Mucosa of rectum (tissue), 2 donors: ENCODE data around the gene TMEM225B.
A peak's percentile ranks its signal among the peaks of the same experiment; 100 is the strongest.
"Not testable (repeated sequence)": the region's sequence is repeated elsewhere in the genome, so short reads cannot be mapped to it uniquely, and the experiment has no call there.

Experiments used
- H3K27ac ChIP-seq, 2 donors: one replicate each; pipeline ENCODE4 v1.7.0; 2013; ENCODE audit warnings: inconsistent platforms in 2 of 2, low read depth in 2 of 2, low read length in 2 of 2
- H3K27me3 ChIP-seq, 2 donors: one replicate each; pipeline ENCODE4 v1.7.0; 2013; ENCODE audit warnings: low read length in 2 of 2; ENCODE audit not compliant: control insufficient read depth in 2 of 2, insufficient read depth in 2 of 2
- H3K36me3 ChIP-seq, 2 donors: one replicate each; pipeline ENCODE4 v1.7.0; 2013; ENCODE audit warnings: low read length in 2 of 2; ENCODE audit not compliant: control insufficient read depth in 2 of 2, insufficient read depth in 2 of 2
- H3K4me1 ChIP-seq, 2 donors: one replicate each; pipeline ENCODE4 v1.7.0; 2013; ENCODE audit warnings: low read length in 2 of 2, mild to moderate bottlenecking in 1 of 2; ENCODE audit not compliant: control insufficient read depth in 2 of 2, insufficient read depth in 2 of 2
- H3K4me3 ChIP-seq, 2 donors: one replicate each; pipeline ENCODE4 v1.7.0; 2013; ENCODE audit warnings: low read length in 2 of 2
- H3K9ac ChIP-seq, 2 donors: one replicate each; pipeline ENCODE4 v1.7.0; 2013; ENCODE audit warnings: low read length in 2 of 2, low read depth in 1 of 2, mild to moderate bottlenecking in 1 of 2
- H3K9me3 ChIP-seq, 2 donors: one replicate each; pipeline ENCODE4 v1.7.0; 2013; ENCODE audit warnings: low read length in 2 of 2; ENCODE audit not compliant: control insufficient read depth in 2 of 2
- donor health status: healthy.
- donor health status: Normal muscosa, but diverticular disease.

Gene TMEM225B, protein sequence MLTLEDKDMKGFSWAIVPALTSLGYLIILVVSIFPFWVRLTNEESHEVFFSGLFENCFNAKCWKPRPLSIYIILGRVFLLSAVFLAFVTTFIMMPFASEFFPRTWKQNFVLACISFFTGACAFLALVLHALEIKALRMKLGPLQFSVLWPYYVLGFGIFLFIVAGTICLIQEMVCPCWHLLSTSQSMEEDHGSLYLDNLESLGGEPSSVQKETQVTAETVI

DNA sequence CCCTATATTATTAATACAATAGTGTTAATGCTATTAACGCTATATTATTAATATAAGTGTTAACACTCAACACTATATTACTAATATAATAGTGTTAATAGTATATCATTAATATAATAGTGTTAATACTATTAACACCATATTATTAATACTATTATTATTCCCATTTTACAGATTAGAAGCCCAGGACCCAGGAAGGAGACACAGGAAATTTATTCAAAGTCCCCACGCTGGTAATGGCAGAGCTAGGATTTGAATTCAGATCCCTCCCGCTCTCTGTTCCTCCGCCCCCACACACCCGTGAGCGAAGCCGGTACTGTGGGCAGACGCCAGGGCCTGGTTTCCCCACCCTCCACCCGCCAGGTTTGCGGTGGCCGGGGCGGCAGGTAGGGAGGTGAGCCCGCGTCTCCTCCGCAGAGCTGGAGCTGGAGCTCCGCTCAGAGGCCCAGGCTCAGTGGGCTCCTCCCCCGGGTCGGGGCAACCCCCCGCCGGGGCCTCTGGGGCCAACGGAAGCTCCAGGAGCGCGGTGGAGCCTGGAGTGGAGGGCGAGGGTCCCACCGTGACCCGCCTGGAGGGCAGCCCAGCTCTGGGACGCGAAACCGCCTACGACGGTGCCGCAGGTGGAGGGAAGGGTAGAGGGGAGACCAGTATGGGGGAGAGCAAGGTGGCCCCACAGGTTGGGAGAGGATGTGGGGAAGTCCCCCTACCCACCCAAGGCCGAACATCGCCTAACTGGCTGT lies at the start of gene TMEM225B:
Gene TMEM225B (plus strand): TSS at position 506 of the 740 bp plus-strand sequence. CDS start 6,122 bp downstream, outside the sequence.
- Histone ChIP-seq H3K9ac (no peak within 1 kb of the TSS), H3K36me3 (no peaks in the 10 kb centered on the region), H3K4me3 (no peak within 1 kb of the TSS), H3K9me3 (no peaks in the 10 kb centered on the region), H3K4me1 (no peaks in the 10 kb centered on the region), H3K27ac (no peak within 1 kb of the TSS), H3K27me3 (no peaks in the 10 kb centered on the region)

DNA sequence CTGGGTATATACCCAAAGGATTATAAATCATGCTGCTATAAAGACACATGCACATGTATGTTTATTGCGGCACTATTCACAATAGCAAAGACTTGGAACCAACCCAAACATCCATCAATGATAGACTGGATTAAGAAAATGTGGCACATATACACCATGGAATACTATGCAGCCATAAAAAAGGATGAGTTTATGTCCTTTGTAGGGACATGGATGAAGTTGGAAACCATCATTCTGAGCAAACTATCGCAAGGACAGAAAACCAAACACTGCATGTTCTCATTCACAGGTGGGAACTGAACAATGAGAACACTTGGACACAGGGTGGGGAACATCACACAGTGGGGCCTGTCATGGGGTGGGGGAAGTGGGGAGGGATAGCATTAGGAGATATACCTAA lies 48.5 kb upstream of the TMEM225B start:
- H3K9me3 ChIP-seq, H3K4me3 ChIP-seq, H3K9ac ChIP-seq, H3K27ac ChIP-seq, H3K4me1 ChIP-seq, H3K27me3 ChIP-seq: not testable (repeated sequence)
- peaks cover 13 to 20% of the 10 kb centered on the region in 2 donors for H3K36me3 ChIP-seq

DNA sequence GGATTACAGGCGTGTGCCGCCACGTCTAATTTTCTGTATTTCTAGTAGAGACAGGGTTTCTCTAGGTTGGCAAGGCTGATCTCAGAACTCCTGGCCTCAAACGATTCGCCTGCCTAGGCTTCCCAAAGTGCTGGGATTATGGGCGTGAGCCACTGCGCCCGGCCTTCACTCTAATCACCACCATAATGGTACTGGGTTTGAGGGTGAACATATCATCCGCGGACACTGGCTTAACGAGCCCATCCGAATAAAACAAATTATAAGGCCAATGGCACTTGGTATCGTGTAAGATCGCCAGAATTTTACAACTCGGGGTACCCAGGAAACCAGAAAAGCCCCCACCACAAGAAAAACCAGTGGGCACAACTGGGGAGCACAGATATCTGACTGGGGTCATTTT lies 46.7 kb upstream of the TMEM225B start:
- H3K4me3 ChIP-seq, result peak overlapping the region; percentile 91 to 97
- H3K27me3 ChIP-seq, result no peaks in the 10 kb centered on the region
- peak overlapping the region; percentile 92 to 99 for H3K9ac ChIP-seq
- no peaks in the 10 kb centered on the region for H3K9me3 ChIP-seq
- H3K36me3 ChIP-seq, result peaks cover 13 to 24% of the 10 kb centered on the region in 2 donors
- H3K4me1 ChIP-seq, result peaks cover 0 to 5% of the 10 kb centered on the region in 2 donors
- H3K27ac ChIP-seq, result peak overlapping the region; percentile 50 to 84

DNA sequence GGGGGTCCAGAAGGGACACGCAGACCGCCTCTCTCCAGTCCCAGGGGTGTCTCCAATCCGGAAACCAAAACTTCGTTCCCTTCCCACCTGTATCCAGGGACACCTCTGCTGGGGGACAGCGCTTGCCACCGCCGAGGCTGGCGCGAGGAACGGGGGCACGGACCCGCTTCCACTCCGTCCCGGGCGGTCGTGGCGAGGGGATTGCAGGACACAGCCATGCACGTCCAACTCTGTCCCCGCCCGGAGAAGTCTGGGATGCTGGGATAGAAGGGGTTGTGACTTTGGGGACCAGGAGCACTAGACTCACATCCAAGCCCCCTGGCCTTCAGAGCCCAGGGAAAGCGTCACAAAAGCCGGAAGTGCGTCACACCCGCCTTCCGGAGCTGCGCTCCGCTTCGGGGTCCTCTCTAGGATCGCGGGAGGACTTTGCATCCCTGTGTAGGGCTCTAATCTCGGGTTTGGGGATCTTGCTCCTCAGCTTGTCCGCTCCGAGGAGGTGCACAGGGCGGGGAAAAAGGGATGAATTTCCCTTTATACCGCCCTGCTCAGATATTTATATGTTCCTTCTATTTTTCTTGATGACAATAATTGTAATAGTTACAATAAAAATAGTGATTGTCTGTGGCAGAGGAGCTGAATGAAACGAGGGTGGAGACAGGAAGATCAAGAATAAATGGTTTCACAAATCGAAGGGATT lies 46.2 kb upstream of the TMEM225B start, which contains the start of gene FAM200A:
Gene FAM200A (minus strand): TSS at position 348 of the 697 bp plus-strand sequence. CDS start 3,707 bp downstream, outside the sequence.
- Histone ChIP-seq H3K9ac (peak within 1 kb of the TSS; percentile 92 to 99), H3K4me1 (peaks cover 0 to 5% of the 10 kb centered on the region in 2 donors), H3K27ac (peak within 1 kb of the TSS; percentile 50 to 84), H3K4me3 (peak within 1 kb of the TSS; percentile 91 to 97), H3K9me3 (no peaks in the 10 kb centered on the region), H3K36me3 (peaks cover 13 to 24% of the 10 kb centered on the region in 2 donors), H3K27me3 (no peaks in the 10 kb centered on the region)

DNA sequence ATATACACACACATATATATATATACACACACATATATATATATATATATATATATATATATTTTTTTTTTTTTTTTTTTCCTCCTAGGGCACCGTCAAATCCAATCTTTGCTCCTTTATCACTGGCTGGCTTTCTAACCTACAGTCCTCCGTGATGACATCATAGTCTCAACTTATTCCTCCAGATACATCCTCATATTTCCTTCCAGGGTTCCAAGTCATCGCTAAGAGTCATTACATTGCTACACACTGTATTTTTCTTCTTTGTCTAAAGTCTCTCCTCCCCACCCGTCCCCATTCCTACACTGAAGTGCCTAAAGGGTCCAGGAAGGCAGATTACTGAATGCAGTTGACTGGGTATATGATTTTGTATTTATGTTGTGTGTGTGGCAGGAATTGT lies 45.0 kb upstream of the TMEM225B start:
- Histone ChIP-seq H3K9ac (no peak overlapping the region), H3K4me3 (no peak overlapping the region), H3K27me3 (no peaks in the 10 kb centered on the region), H3K27ac (no peak overlapping the region), H3K36me3 (peaks cover 4 to 14% of the 10 kb centered on the region in 2 donors), H3K4me1 (peaks cover 5 to 13% of the 10 kb centered on the region in 2 donors), H3K9me3 (no peaks in the 10 kb centered on the region)

DNA sequence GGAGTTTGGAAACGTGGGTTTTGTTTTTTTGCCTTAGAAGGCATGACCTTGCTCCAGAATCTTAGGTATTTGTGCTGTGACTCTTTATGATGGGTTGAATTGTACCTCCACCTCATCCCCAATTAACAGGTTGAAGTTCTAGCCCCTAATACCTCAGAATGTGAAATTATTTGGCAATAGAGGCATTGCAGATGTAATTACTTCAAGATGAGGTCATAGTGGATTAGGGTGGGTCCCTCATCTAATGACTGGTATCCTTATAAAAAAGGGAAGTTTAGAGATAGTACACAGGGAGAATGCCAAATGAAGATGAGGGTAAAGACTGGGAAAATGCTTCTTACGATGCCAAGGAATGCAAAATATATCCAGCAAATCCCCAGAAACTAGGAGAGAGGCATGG lies 43.1 kb upstream of the TMEM225B start:
- Histone ChIP-seq H3K9me3 (no peaks in the 10 kb centered on the region), H3K4me3 (no peak overlapping the region), H3K9ac (no peak overlapping the region), H3K36me3 (peaks cover 0 to 11% of the 10 kb centered on the region in 2 donors), H3K27ac (no peak overlapping the region), H3K4me1 (peaks cover 5 to 21% of the 10 kb centered on the region in 2 donors), H3K27me3 (no peaks in the 10 kb centered on the region)

DNA sequence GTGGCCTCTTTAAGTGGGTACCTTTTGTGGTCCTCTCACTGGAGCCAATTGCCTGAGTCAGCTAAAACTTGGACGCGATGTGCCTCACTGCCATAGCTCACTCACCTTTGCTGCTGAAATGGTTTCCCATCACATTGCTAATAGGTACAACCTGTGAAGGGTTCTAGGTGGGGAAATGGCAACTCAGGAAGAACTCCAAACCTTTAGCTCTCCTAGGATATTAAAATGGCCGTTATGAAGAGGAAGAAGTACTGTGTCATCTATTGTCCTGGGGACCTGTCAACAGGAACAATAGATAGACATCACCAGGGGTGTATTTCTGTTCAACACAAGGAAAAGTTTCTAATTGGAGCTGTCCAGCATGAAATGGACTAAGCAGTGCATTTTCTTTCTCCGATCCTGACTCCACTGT lies 40.9 kb upstream of the TMEM225B start:
- H3K9me3 ChIP-seq, result no peaks in the 10 kb centered on the region
- peaks cover 7 to 22% of the 10 kb centered on the region in 2 donors for H3K4me1 ChIP-seq
- peak overlapping the region; percentile 91 to 92 for H3K4me3 ChIP-seq
- H3K36me3 ChIP-seq, result peaks cover 19 to 29% of the 10 kb centered on the region in 2 donors
- H3K27me3 ChIP-seq, result no peaks in the 10 kb centered on the region
- H3K9ac ChIP-seq, result peak overlapping the region; percentile 92 to 99
- H3K27ac ChIP-seq, result peak overlapping the region in 1 of 2 donors; percentile 97

DNA sequence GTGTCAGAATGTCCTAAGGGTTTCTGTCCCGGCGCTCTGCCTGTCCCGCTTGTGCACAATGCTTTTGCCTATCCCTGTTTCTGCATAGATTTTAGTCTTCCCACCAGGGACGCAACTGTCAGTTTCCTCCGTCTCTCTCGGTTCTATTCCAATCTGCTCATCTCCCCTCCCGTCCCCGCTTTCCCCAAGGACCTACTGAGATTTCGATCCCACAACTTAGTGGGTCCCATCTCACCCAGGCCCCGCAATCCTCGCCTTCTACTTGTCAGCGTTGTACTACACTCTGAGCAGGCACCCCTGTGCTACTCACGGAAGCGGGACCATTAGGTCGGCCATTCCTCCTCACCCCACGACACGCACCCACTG lies 40.1 kb upstream of the TMEM225B start:
- Histone ChIP-seq H3K4me1 (peaks cover 14 to 19% of the 10 kb centered on the region in 2 donors), H3K4me3 (peak overlapping the region; percentile 91 to 92), H3K27me3 (no peaks in the 10 kb centered on the region), H3K9me3 (no peaks in the 10 kb centered on the region), H3K36me3 (peaks cover 25 to 37% of the 10 kb centered on the region in 2 donors), H3K9ac (peak overlapping the region; percentile 92 to 99), H3K27ac (peak overlapping the region; percentile 97)

DNA sequence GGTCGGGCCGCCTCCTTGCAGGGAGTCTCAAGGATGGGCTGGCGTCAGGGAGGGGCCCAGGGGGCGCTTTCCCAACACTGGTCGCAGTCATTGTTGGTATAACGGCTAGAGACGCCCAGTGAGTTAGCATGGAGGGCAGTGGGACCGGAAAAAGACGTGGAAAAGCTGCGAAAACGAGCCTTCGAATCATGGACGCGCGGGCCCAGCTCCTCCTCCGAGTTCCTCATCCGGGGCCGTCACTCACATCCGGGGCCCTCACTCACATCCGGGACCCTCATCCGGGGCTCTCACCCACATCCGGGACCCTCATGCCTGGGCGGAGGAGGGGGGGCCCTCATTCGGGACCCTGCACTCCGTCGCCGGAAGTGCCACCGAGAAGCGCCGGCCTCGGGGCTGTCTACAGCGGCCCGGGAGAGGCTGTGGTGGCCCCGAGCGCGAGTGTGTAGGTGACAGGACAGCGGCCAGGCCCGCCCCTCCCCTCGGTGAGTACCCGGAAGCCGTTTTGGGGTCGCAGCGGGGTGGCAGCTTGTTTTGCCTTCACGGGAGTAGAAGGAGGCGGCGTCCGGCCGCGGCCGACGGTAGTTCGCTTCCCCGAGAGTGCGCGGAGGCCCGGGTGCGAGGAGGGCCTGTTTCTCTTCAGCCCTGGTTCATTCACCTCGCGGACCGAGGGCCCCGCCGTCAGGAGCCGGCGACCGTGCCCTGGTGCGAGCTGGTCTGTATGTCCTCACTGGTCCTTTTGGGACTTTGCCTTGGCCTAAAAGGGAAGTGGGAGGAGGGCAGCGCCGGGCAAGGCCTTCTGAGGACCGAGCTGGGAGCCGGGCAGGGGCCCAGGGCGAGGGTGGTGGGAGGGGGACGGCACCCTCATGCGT lies 39.5 kb upstream of the TMEM225B start, which contains the start of gene ZNF655:
Gene ZNF655 (plus strand): TSS at position 337 of the 869 bp plus-strand sequence. CDS start 1,918 bp downstream, outside the sequence.
- Histone ChIP-seq H3K4me1 (peaks cover 14 to 20% of the 10 kb centered on the region in 2 donors), H3K27ac (peak within 1 kb of the TSS; percentile 97), H3K9me3 (no peaks in the 10 kb centered on the region), H3K27me3 (no peaks in the 10 kb centered on the region), H3K9ac (peak within 1 kb of the TSS; percentile 92 to 99), H3K4me3 (peak within 1 kb of the TSS; percentile 91 to 92), H3K36me3 (peaks cover 27 to 38% of the 10 kb centered on the region in 2 donors)
